ENCODE measurements around the gene CTNND2. TPM values are rescaled to one million over a fixed set of nuclear protein-coding genes. Genes with fewer than 3 reads are reported as not detected.

The CTNND2 gene
- total and polyA plus RNA-seq, 4 donors, result 0.05 to 0.50 (median 0.27) TPM

DNA sequence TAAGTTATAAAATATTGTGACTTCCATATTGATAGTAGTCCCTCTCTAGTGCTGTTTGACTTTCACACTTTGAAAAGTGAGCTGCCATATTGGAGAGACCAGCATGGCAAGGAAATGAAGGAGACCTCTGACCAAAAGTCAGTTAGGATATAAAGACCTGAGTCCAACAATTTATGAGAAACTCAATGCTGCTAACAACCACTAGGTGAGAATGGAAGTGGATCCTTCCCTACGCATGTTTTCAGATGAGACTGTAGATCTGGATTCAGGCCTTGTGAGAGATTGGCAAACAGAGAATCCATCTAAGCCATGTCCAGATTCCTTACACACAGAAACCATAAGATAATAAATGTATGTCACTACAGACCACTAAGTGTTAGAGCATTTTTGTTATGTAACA, 81.6 kb downstream of the CTNND2 start:
- DNase-seq (ENCODE audit: low spot score), result no peak
- Histone ChIP-seq H3K4me3 (ENCODE audit: low read depth in 1 of 3, low read length in 3 of 3) (no peak overlapping the region), H3K27ac (ENCODE audit: low read depth in 1 of 2, low read length in 2 of 2) (no peak overlapping the region), H3K36me3 (ENCODE audit: control insufficient read depth in 4 of 4, insufficient read depth in 3 of 4, low read depth in 1 of 4, low read length in 3 of 4) (no peaks in the 10 kb centered on the region), H3K9me3 (ENCODE audit: control insufficient read depth in 4 of 4, low read length in 3 of 4) (no peaks in the 10 kb centered on the region), H3K9ac (ENCODE audit: low read depth in 1 of 2, low read length in 2 of 2) (no peak overlapping the region), H3K4me1 (ENCODE audit: control insufficient read depth in 4 of 4, insufficient read depth in 4 of 4, low read length in 3 of 4) (no peaks in the 10 kb centered on the region), H3K27me3 (ENCODE audit: control insufficient read depth in 4 of 4, insufficient read depth in 4 of 4, low read length in 3 of 4) (no peaks in the 10 kb centered on the region)
- 96% methylated on average over 1 of the region's 1 CpG for WGBS
- TF ChIP-seq RAD21 (IDR thresholded peaks at IDR 0.05), result no peak
- no peak for TF ChIP-seq FOXA2 (IDR thresholded peaks at IDR 0.05)
- TF ChIP-seq EGR1 (IDR thresholded peaks at IDR 0.05; ENCODE audit: low read depth in 2 of 2), result no peak
- no peak for TF ChIP-seq HNF4A (conservative IDR thresholded peaks at IDR 0.05)
- no peak for TF ChIP-seq GABPA (IDR thresholded peaks at IDR 0.05 in 1 of 2, conservative IDR thresholded peaks at IDR 0.05 in 1 of 2)
- TF ChIP-seq HNF4G (IDR thresholded peaks at IDR 0.05), result no peak
- TF ChIP-seq FOXA1 (IDR thresholded peaks at IDR 0.05), result no peak
- TF ChIP-seq JUND (IDR thresholded peaks at IDR 0.05), result no peak
- TF ChIP-seq, protein P1, sequence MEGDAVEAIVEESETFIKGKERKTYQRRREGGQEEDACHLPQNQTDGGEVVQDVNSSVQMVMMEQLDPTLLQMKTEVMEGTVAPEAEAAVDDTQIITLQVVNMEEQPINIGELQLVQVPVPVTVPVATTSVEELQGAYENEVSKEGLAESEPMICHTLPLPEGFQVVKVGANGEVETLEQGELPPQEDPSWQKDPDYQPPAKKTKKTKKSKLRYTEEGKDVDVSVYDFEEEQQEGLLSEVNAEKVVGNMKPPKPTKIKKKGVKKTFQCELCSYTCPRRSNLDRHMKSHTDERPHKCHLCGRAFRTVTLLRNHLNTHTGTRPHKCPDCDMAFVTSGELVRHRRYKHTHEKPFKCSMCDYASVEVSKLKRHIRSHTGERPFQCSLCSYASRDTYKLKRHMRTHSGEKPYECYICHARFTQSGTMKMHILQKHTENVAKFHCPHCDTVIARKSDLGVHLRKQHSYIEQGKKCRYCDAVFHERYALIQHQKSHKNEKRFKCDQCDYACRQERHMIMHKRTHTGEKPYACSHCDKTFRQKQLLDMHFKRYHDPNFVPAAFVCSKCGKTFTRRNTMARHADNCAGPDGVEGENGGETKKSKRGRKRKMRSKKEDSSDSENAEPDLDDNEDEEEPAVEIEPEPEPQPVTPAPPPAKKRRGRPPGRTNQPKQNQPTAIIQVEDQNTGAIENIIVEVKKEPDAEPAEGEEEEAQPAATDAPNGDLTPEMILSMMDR (IDR thresholded peaks at IDR 0.05; ENCODE audit: low read depth, low read length, missing input control), result no peak
- no peak for TF ChIP-seq YY1 (IDR thresholded peaks at IDR 0.05)
- no peak for TF ChIP-seq SP1 (IDR thresholded peaks at IDR 0.05)
- TF ChIP-seq, protein P2, sequence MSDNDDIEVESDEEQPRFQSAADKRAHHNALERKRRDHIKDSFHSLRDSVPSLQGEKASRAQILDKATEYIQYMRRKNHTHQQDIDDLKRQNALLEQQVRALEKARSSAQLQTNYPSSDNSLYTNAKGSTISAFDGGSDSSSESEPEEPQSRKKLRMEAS (IDR thresholded peaks at IDR 0.05), result no peak
- TF ChIP-seq NR2F2 (IDR thresholded peaks at IDR 0.05), result no peak
- TF ChIP-seq, protein P3, sequence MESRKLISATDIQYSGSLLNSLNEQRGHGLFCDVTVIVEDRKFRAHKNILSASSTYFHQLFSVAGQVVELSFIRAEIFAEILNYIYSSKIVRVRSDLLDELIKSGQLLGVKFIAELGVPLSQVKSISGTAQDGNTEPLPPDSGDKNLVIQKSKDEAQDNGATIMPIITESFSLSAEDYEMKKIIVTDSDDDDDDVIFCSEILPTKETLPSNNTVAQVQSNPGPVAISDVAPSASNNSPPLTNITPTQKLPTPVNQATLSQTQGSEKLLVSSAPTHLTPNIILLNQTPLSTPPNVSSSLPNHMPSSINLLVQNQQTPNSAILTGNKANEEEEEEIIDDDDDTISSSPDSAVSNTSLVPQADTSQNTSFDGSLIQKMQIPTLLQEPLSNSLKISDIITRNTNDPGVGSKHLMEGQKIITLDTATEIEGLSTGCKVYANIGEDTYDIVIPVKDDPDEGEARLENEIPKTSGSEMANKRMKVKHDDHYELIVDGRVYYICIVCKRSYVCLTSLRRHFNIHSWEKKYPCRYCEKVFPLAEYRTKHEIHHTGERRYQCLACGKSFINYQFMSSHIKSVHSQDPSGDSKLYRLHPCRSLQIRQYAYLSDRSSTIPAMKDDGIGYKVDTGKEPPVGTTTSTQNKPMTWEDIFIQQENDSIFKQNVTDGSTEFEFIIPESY (IDR thresholded peaks at IDR 0.05), result no peak
- TF ChIP-seq, protein P4, sequence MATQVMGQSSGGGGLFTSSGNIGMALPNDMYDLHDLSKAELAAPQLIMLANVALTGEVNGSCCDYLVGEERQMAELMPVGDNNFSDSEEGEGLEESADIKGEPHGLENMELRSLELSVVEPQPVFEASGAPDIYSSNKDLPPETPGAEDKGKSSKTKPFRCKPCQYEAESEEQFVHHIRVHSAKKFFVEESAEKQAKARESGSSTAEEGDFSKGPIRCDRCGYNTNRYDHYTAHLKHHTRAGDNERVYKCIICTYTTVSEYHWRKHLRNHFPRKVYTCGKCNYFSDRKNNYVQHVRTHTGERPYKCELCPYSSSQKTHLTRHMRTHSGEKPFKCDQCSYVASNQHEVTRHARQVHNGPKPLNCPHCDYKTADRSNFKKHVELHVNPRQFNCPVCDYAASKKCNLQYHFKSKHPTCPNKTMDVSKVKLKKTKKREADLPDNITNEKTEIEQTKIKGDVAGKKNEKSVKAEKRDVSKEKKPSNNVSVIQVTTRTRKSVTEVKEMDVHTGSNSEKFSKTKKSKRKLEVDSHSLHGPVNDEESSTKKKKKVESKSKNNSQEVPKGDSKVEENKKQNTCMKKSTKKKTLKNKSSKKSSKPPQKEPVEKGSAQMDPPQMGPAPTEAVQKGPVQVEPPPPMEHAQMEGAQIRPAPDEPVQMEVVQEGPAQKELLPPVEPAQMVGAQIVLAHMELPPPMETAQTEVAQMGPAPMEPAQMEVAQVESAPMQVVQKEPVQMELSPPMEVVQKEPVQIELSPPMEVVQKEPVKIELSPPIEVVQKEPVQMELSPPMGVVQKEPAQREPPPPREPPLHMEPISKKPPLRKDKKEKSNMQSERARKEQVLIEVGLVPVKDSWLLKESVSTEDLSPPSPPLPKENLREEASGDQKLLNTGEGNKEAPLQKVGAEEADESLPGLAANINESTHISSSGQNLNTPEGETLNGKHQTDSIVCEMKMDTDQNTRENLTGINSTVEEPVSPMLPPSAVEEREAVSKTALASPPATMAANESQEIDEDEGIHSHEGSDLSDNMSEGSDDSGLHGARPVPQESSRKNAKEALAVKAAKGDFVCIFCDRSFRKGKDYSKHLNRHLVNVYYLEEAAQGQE (IDR thresholded peaks at IDR 0.05), result no peak

DNA sequence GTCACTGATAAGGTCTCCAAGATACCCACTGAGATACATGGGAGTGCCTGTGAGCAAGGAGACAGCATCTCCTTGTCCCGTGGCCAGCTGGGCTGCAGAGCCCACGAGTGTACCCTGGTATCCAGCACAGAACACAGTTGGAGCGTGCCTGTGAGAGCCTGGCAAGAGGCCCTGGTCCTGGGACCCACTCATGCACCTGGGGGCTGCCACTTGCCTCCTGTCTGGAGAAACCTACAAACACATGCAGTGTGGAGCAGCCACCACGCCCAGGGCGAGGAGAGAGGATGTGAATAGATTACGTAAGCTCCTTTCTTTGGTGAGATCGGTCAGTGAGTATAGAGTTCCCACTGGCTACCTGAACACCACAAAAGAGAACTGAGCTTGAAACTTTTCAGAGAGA, 88.3 kb downstream of the CTNND2 start:
- Histone ChIP-seq H3K27me3 (ENCODE audit: control insufficient read depth in 4 of 4, insufficient read depth in 4 of 4, low read length in 3 of 4) (peaks cover 0 to 2% (median 0%) of the 10 kb centered on the region in 4 donors), H3K36me3 (ENCODE audit: control insufficient read depth in 4 of 4, insufficient read depth in 3 of 4, low read depth in 1 of 4, low read length in 3 of 4) (no peaks in the 10 kb centered on the region), H3K4me1 (ENCODE audit: control insufficient read depth in 4 of 4, insufficient read depth in 4 of 4, low read length in 3 of 4) (no peaks in the 10 kb centered on the region), H3K9ac (ENCODE audit: low read depth in 1 of 2, low read length in 2 of 2) (no peak overlapping the region), H3K9me3 (ENCODE audit: control insufficient read depth in 4 of 4, low read length in 3 of 4) (no peaks in the 10 kb centered on the region), H3K4me3 (ENCODE audit: low read depth in 1 of 3, low read length in 3 of 3) (no peak overlapping the region), H3K27ac (ENCODE audit: low read depth in 1 of 2, low read length in 2 of 2) (no peak overlapping the region)
- no peak for TF ChIP-seq RXRA (IDR thresholded peaks at IDR 0.05)
- TF ChIP-seq RAD21 (IDR thresholded peaks at IDR 0.05), result no peak
- 64% methylated on average over 7 of the region's 7 CpGs for WGBS
- DNase-seq (ENCODE audit: low spot score), result no peak
